ENCODE measurements around the gene TM4SF4.

TM4SF4 gene, protein sequence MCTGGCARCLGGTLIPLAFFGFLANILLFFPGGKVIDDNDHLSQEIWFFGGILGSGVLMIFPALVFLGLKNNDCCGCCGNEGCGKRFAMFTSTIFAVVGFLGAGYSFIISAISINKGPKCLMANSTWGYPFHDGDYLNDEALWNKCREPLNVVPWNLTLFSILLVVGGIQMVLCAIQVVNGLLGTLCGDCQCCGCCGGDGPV

DNA sequence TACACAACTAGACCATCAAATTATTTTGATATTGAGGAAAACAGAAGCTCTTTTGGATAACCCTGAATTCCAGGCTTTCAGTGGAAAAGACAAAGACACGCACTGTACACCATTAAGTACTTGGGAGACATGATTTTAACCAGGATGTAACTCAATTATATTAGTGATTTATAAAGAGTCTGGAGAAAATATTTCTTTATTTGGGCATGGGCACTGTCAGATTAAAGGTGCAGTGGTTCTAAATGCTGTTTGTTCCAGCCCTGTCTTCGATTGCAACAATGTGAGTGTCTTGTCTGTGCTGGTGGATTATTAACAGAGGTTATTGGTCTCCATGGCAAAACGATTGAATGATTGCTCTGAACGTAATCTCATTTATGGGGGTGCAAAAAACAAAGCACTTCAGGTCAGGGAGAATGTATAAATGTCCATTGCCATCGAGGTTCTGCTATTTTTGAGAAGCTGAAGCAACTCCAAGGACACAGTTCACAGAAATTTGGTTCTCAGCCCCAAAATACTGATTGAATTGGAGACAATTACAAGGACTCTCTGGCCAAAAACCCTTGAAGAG is at the start of gene TM4SF4:
TM4SF4 (plus strand) TSS at position 448 of the 568 bp plus-strand sequence. CDS start 181 bp downstream, outside the sequence.
- H2AFZ ChIP-seq (ENCODE audit: low read depth, low read length) = no peak within 1 kb of the TSS
- TF ChIP-seq EZH2phosphoT487 (IDR thresholded peaks at IDR 0.05; ENCODE audit: low read depth) = no peak
- TF ChIP-seq, protein P1, sequence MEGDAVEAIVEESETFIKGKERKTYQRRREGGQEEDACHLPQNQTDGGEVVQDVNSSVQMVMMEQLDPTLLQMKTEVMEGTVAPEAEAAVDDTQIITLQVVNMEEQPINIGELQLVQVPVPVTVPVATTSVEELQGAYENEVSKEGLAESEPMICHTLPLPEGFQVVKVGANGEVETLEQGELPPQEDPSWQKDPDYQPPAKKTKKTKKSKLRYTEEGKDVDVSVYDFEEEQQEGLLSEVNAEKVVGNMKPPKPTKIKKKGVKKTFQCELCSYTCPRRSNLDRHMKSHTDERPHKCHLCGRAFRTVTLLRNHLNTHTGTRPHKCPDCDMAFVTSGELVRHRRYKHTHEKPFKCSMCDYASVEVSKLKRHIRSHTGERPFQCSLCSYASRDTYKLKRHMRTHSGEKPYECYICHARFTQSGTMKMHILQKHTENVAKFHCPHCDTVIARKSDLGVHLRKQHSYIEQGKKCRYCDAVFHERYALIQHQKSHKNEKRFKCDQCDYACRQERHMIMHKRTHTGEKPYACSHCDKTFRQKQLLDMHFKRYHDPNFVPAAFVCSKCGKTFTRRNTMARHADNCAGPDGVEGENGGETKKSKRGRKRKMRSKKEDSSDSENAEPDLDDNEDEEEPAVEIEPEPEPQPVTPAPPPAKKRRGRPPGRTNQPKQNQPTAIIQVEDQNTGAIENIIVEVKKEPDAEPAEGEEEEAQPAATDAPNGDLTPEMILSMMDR (IDR thresholded peaks at IDR 0.05; ENCODE audit: low read depth, low read length) = no peak
- no peak within 1 kb of the TSS for H3K27ac ChIP-seq (ENCODE audit: low read length)

DNA sequence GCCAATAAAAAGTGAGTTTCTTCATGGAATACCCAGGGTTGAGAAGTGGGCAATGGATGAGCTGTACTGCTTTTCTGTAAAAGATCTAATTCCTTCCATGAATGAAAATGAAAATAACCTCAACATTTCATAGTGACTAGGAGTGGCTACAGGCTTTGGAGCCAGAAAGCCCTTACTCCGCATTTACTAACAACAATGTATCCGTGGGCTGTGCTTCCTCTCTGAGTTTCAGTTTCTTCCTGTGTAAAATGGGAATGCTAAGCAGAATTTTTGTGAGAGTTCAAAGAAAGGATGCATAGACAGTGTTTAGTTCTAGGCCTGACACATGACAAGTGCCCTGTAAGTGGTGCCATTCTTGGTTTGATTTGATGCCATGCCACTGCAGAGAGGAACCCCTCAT is 49.6 kb upstream of the TM4SF4 start:
- Histone ChIP-seq H3K9ac (ENCODE audit: low read length) (no peak overlapping the region), H3K9me3 (ENCODE audit: insufficient read depth, low read length) (no peaks in the 10 kb centered on the region), H4K20me1 (ENCODE audit: insufficient read depth, low read length) (no peaks in the 10 kb centered on the region), H3K27me3 (ENCODE audit: low read depth, low read length) (no peaks in the 10 kb centered on the region), H2AFZ (ENCODE audit: low read depth, low read length) (no peak overlapping the region), H3K27ac (ENCODE audit: low read length) (no peak overlapping the region), H3K4me3 (ENCODE audit: low read length) (no peak overlapping the region), H3K36me3 (replicated peaks; ENCODE audit: low read depth, low read length) (no peaks in the 10 kb centered on the region), H3K4me2 (ENCODE audit: low read length) (no peak overlapping the region), H3K79me2 (ENCODE audit: low read length) (no peaks in the 10 kb centered on the region), H3K4me1 (ENCODE audit: low read length) (peaks cover 6% of the 10 kb centered on the region)
- TF ChIP-seq EZH2phosphoT487 (IDR thresholded peaks at IDR 0.05; ENCODE audit: low read depth) = no peak
- TF ChIP-seq, protein P1 (IDR thresholded peaks at IDR 0.05; ENCODE audit: low read depth, low read length) = no peak

More for the DNA sequence above, at the start of gene TM4SF4:
- H3K9me3 ChIP-seq (ENCODE audit: insufficient read depth, low read length) = no peaks in the 10 kb centered on the region
- H4K20me1 ChIP-seq (ENCODE audit: insufficient read depth, low read length) = no peaks in the 10 kb centered on the region
- peaks cover under 1% of the 10 kb centered on the region; the same call in 1 of the 2 replicates for H3K4me1 ChIP-seq (ENCODE audit: low read length)
- no peaks in the 10 kb centered on the region for H3K79me2 ChIP-seq (ENCODE audit: low read length)
- H3K4me2 ChIP-seq (ENCODE audit: low read length) = no peak within 1 kb of the TSS
- no peak within 1 kb of the TSS for H3K4me3 ChIP-seq (ENCODE audit: low read length)
- H3K9ac ChIP-seq (ENCODE audit: low read length) = no peak within 1 kb of the TSS
- no peaks in the 10 kb centered on the region for H3K36me3 ChIP-seq (replicated peaks; ENCODE audit: low read depth, low read length)
- no peaks in the 10 kb centered on the region for H3K27me3 ChIP-seq (ENCODE audit: low read depth, low read length)

DNA sequence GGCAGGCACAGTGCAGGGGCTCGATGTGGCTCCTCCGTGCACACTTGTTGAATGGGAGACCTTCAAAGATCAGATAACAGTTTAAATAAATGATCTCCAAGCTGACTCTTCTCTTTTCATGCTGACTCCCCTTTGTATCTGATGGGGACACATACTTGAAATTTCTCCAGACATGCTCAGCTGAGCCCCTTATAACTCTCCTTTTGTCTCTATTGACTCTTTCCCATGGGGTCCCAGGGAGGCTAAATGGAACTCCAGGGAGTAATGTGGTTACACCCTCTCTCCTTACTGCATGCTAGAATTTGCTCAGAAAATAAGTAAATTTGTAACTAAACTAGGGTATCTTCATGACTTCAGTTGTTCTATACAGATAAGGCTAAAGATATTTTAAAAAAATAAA is 48.2 kb upstream of the TM4SF4 start:
- no peaks in the 10 kb centered on the region for H3K27me3 ChIP-seq (ENCODE audit: low read depth, low read length)
- no peak for TF ChIP-seq EZH2phosphoT487 (IDR thresholded peaks at IDR 0.05; ENCODE audit: low read depth)
- TF ChIP-seq, protein P1 (IDR thresholded peaks at IDR 0.05; ENCODE audit: low read depth, low read length) = no peak
- H3K79me2 ChIP-seq (ENCODE audit: low read length) = no peaks in the 10 kb centered on the region
- H3K27ac ChIP-seq (ENCODE audit: low read length) = no peak overlapping the region
- no peaks in the 10 kb centered on the region for H3K9me3 ChIP-seq (ENCODE audit: insufficient read depth, low read length)
- no peak overlapping the region for H3K9ac ChIP-seq (ENCODE audit: low read length)
- no peak overlapping the region for H3K4me3 ChIP-seq (ENCODE audit: low read length)
- no peaks in the 10 kb centered on the region for H4K20me1 ChIP-seq (ENCODE audit: insufficient read depth, low read length)
- no peaks in the 10 kb centered on the region for H3K36me3 ChIP-seq (replicated peaks; ENCODE audit: low read depth, low read length)
- no peak overlapping the region for H2AFZ ChIP-seq (ENCODE audit: low read depth, low read length)
- H3K4me2 ChIP-seq (ENCODE audit: low read length) = no peak overlapping the region
- H3K4me1 ChIP-seq (ENCODE audit: low read length) = no peaks in the 10 kb centered on the region

DNA sequence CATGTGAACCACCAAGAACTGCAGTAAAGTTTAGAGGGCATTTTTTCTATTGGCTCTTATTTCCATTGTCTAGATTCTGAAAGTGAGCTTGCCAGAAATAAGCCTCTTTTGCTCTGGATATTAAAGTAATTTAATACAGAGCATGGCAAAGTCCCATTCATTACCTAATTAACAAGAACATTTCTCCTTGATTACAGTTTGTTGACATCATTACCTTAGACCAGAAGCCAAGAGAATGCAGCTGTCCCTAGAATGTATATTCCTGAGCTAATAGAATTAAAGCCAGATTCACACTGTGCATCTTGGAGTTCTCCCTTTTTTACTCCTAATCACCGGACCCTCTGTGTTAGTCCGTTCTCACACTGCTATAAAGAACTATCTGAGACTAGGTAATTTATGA is 46.4 kb upstream of the TM4SF4 start:
- Histone ChIP-seq H3K9ac (ENCODE audit: low read length) (no peak overlapping the region), H3K4me1 (ENCODE audit: low read length) (no peaks in the 10 kb centered on the region), H3K79me2 (ENCODE audit: low read length) (no peaks in the 10 kb centered on the region), H3K4me2 (ENCODE audit: low read length) (no peak overlapping the region), H4K20me1 (ENCODE audit: insufficient read depth, low read length) (no peaks in the 10 kb centered on the region), H3K27ac (ENCODE audit: low read length) (no peak overlapping the region), H3K4me3 (ENCODE audit: low read length) (no peak overlapping the region), H3K27me3 (ENCODE audit: low read depth, low read length) (0 out of 2 replicates have a peak, but pooled peaks cover 1% of the 10 kb centered on the region), H3K9me3 (ENCODE audit: insufficient read depth, low read length) (no peaks in the 10 kb centered on the region), H2AFZ (ENCODE audit: low read depth, low read length) (no peak overlapping the region), H3K36me3 (replicated peaks; ENCODE audit: low read depth, low read length) (no peaks in the 10 kb centered on the region)
- TF ChIP-seq, protein P1 (IDR thresholded peaks at IDR 0.05; ENCODE audit: low read depth, low read length) = no peak
- no peak for TF ChIP-seq EZH2phosphoT487 (IDR thresholded peaks at IDR 0.05; ENCODE audit: low read depth)
